Osteoblast (primary cell): Measurements from ENCODE around the gene PLRG1. TPM values are rescaled to one million over a fixed set of nuclear protein-coding genes. Genes with fewer than 3 reads are reported as not detected.

Source experiments
- DNase-seq: peaks from one replicate; pipeline ENCODE4 v3.0.0; 2011; ENCODE audit warnings: low spot score, mixed read lengths; ENCODE audit not compliant: insufficient read length; ENCODE audit errors: missing footprints
- H2AFZ ChIP-seq: 2 replicates; pipeline ENCODE4 v1.6.0; 2011; ENCODE audit warnings: mild to moderate bottlenecking, low read length
- H3K27ac ChIP-seq: 2 replicates; pipeline ENCODE4 v1.5.1; 2011; ENCODE audit warnings: mild to moderate bottlenecking, low read depth, low read length, moderate library complexity
- H3K27me3 ChIP-seq: 2 replicates; pipeline ENCODE4 v1.6.0; 2012; ENCODE audit warnings: mild to moderate bottlenecking, control low read depth, inconsistent platforms, low read length, moderate library complexity; ENCODE audit not compliant: insufficient read depth
- H3K36me3 ChIP-seq: 2 replicates; pipeline ENCODE4 v1.5.1; 2011; ENCODE audit warnings: mild to moderate bottlenecking, low read length, control low read depth, moderate library complexity; ENCODE audit not compliant: insufficient read depth
- H3K4me1 ChIP-seq: 2 replicates; pipeline ENCODE4 v1.5.1; 2011; ENCODE audit warnings: mild to moderate bottlenecking, low read length, control low read depth, moderate library complexity; ENCODE audit not compliant: insufficient read depth
- H3K4me2 ChIP-seq: 2 replicates; pipeline ENCODE4 v1.6.0; 2011; ENCODE audit warnings: mild to moderate bottlenecking, low read length; ENCODE audit not compliant: insufficient read depth
- H3K4me3 ChIP-seq: fragments of 200-600 bp; sonication (generic); 3 replicates; pipeline ENCODE4 v1.5.1; 2012; ENCODE audit warnings: mild to moderate bottlenecking, low read length, inconsistent platforms; ENCODE audit not compliant: insufficient read depth
- H3K79me2 ChIP-seq: 2 replicates; pipeline ENCODE4 v1.6.0; 2012; ENCODE audit warnings: mild to moderate bottlenecking, low read length, control low read depth, inconsistent platforms; ENCODE audit not compliant: insufficient read depth
- H3K9me3 ChIP-seq: 2 replicates; pipeline ENCODE4 v1.5.1; 2011; ENCODE audit warnings: low read depth, low read length, control low read depth
- H4K20me1 ChIP-seq: 2 replicates; pipeline ENCODE4 v1.6.0; 2012; ENCODE audit warnings: mild to moderate bottlenecking, low read length, control low read depth; ENCODE audit not compliant: insufficient read depth
- total RNA-seq: library from RNA; depleted of rRNA; stranded (reverse); fragments of >200 nt; gene quantifications from 2 replicates; pipeline ENCODE4 v1.2.3, GENCODE V29; 2012
- TF ChIP-seq, protein P1 (sequence below): IDR thresholded peaks from 2 replicates; pipeline ENCODE4 v1.5.1; 2011; ENCODE audit warnings: mild to moderate bottlenecking, low read depth, low read length, moderate library complexity; ENCODE audit errors: extremely low read depth

Gene PLRG1
- total RNA-seq, 1 donor: 81.8 TPM

- no peak for DNase-seq
- Histone ChIP-seq H4K20me1 (no peaks in the 10 kb centered on the region), H3K27ac (no peak overlapping the region), H3K36me3 (no peaks in the 10 kb centered on the region), H3K79me2 (no peaks in the 10 kb centered on the region), H3K27me3 (no peaks in the 10 kb centered on the region), H2AFZ (no peak overlapping the region), H3K9me3 (no peaks in the 10 kb centered on the region), H3K4me3 (no peak overlapping the region), H3K4me1 (no peaks in the 10 kb centered on the region), H3K4me2 (no peak overlapping the region)
- TF ChIP-seq, protein P1, sequence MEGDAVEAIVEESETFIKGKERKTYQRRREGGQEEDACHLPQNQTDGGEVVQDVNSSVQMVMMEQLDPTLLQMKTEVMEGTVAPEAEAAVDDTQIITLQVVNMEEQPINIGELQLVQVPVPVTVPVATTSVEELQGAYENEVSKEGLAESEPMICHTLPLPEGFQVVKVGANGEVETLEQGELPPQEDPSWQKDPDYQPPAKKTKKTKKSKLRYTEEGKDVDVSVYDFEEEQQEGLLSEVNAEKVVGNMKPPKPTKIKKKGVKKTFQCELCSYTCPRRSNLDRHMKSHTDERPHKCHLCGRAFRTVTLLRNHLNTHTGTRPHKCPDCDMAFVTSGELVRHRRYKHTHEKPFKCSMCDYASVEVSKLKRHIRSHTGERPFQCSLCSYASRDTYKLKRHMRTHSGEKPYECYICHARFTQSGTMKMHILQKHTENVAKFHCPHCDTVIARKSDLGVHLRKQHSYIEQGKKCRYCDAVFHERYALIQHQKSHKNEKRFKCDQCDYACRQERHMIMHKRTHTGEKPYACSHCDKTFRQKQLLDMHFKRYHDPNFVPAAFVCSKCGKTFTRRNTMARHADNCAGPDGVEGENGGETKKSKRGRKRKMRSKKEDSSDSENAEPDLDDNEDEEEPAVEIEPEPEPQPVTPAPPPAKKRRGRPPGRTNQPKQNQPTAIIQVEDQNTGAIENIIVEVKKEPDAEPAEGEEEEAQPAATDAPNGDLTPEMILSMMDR: no peak
Observed at GRCh38 chr4:154583677-154584076, 33.5 kb upstream of the PLRG1 start.

DNA sequence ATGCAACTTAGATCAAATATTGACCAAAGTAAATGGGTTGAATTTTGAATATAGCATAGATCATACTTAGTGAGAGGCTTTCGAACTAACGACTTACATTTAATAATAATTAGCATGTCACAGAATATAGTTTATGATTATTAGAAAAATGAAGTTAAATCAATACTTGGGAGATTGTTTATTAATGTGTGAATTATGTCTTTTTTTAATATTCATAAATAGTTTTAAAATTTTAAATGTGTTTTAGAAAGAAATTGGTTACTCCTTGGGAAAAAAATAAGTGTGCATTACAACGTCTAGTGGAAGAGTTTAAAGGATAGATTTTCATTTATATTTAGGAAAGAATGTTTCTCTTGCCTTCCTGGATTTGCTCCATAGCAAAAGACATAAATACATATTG, 33.0 kb upstream of the PLRG1 start:
- H3K4me1 ChIP-seq: no peaks in the 10 kb centered on the region
- H3K4me3 ChIP-seq: no peak overlapping the region
- TF ChIP-seq, protein P1: no peak
- H3K4me2 ChIP-seq: no peak overlapping the region
- H3K36me3 ChIP-seq: no peaks in the 10 kb centered on the region
- no peak overlapping the region for H3K27ac ChIP-seq
- no peaks in the 10 kb centered on the region for H3K9me3 ChIP-seq
- no peaks in the 10 kb centered on the region for H4K20me1 ChIP-seq
- H3K27me3 ChIP-seq: no peaks in the 10 kb centered on the region
- no peak for DNase-seq
- H3K79me2 ChIP-seq: no peaks in the 10 kb centered on the region
- no peak overlapping the region for H2AFZ ChIP-seq

DNA sequence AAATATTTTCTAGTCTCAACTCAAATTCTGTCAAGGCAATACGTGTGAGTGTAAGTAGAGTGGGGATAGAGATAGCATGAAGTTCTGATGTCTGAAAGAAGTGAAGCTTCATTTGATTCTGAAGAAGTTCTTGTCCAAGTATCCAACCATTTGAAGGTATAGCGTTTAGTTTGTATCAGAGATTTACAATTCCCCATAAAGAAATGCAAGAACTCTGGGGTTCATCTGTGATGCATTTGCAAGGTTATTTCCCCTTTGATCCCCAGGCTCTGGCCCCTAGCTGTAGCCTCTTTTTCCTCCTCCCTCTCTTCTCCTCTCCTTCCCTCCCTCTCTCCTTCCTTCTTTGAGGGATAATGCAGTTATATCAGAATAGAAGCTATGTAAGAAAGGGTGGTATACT, 32.5 kb upstream of the PLRG1 start:
- Histone ChIP-seq H3K9me3 (no peaks in the 10 kb centered on the region), H3K36me3 (no peaks in the 10 kb centered on the region), H3K4me3 (no peak overlapping the region), H3K79me2 (no peaks in the 10 kb centered on the region), H2AFZ (no peak overlapping the region), H3K27me3 (no peaks in the 10 kb centered on the region), H3K4me2 (no peak overlapping the region), H3K4me1 (no peaks in the 10 kb centered on the region), H3K27ac (no peak overlapping the region), H4K20me1 (no peaks in the 10 kb centered on the region)
- TF ChIP-seq, protein P1: no peak
- no peak for DNase-seq

DNA sequence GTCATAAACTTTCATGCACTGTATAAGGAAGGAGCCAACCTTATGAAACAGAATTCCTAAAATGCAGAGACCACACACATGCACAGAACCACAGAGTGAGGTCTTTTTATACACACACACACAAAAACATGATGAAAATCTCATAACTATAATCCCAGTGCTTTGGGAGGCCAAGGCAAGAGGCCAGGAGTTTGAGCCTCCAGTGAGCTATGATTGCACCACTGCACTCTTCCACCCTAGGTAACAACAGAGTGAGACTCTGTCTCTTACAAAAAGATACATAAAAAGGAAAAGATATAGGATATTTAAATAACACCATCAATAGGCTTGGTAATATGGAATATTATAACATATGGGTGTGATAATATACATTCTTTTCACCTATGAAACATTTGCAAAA, 29.7 kb upstream of the PLRG1 start:
- H3K27ac ChIP-seq: no peak overlapping the region
- H3K36me3 ChIP-seq: no peaks in the 10 kb centered on the region
- H3K79me2 ChIP-seq: no peaks in the 10 kb centered on the region
- no peaks in the 10 kb centered on the region for H4K20me1 ChIP-seq
- no peak overlapping the region for H2AFZ ChIP-seq
- H3K4me3 ChIP-seq: no peak overlapping the region
- H3K27me3 ChIP-seq: no peaks in the 10 kb centered on the region
- no peaks in the 10 kb centered on the region for H3K9me3 ChIP-seq
- TF ChIP-seq, protein P1: no peak
- no peak overlapping the region for H3K4me2 ChIP-seq
- no peak for DNase-seq
- H3K4me1 ChIP-seq: no peaks in the 10 kb centered on the region
